ENCODE data around the gene RRAGD.
"Not testable (repeated sequence)": the region's sequence is repeated elsewhere in the genome, so short reads cannot be mapped to it uniquely, and the experiment has no call there.

RRAGD gene

DNA sequence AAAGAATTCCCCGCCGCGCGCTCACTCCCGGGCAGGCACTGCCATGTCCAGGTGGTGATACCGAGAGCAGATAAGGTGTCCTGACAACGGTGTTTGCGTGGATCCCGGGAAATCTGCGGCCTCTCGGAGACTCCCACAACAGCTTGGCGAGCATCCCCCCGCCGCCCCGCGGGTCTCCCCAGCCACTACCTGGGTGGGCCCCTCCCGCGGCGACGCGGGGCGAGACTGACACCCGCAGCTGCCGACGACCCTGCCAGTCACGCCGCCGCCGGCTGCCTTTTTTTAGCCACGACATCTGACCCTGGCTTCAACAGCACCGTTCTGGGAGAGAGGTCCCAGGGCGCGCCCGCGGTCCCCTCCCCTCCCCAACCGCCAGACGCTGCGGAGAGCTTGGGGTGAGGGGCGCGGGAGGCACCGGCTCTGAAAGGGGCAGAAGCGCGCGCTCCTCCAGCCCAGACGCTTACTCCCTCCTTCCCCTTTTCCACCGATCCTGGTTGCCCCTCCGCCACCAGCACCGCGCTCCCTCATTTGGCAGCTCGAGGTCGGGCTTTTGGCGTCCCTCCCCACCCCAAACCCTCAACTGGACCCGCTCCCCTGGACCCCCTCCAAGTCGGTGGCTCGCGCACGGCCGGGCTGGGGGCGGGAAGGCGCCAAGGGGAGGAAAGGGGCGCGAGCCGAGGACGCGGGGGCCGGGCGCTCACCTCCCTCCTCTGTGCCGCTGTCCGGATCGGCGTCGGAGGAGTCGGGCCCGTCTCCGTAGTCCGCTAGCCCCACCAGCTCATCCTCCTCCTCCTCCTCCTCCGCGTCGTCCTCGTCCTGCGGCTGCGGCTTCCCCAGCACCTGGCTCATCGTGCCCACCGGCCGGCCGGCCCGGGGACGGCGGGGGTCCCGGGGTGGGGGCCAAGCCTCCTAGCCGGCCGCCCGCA, 665 bp downstream of the RRAGD start:
- no peak for DNase-seq (ENCODE audit: low read depth in 2 of 2)

DNA sequence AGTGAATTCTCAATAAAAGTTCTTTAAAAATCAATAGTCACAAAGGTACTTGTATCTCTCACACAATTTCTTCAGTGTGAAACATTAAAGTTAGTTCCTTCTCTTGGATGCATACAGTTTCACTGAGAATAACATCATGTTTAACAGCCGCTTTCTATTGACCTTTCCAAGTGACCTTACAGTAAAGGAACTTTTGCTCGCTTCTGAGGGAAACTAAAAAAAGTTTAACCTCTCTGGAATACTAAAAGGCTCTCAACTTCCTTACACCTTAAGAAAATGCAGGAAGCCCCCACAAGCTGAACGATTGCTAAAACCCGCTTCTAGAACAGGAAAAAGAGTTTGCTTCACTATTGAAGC, 1.3 kb downstream of the RRAGD start:
- DNase-seq (ENCODE audit: low read depth in 2 of 2): no peak

GRCh38 chr6:89410231-89410761, 1.8 kb downstream of the RRAGD start:
- DNase-seq (ENCODE audit: low read depth in 2 of 2): no peak

DNA sequence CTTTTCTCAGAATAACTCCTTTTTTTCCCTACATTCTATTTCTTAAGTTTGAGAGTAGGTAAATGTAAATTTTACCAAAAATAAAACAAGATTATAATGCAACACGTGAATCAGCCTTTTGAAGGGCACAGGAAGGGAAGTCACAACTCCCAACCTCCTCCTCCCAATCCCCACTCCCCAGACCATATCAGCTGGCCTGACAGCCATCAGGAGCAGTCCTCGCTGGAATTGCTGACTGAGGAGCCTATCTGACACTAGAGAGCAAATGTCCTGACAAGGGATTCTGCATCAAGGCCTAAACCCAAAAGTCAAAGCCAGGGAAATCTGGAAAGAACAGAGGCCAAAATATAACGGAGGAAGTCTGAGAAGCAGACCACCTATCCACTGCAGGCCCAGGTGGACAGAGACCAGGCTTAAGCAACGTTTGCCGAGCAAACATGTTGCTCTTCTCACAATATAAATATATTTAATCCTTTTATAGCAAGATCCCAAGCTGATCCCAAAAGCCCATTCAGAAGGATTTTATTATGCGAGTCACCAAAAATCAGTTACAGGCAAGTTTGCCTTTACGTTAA, 2.5 kb downstream of the RRAGD start:
- DNase-seq (ENCODE audit: low read depth in 2 of 2): no peak

GRCh38 chr6:89406141-89406540, 5.9 kb downstream of the RRAGD start:
- no peak for DNase-seq (ENCODE audit: low read depth in 2 of 2)

GRCh38 chr6:89404512-89404911, 7.6 kb downstream of the RRAGD start:
- no peak for DNase-seq (ENCODE audit: low read depth in 2 of 2)

GRCh38 chr6:89402776-89403175, 9.3 kb downstream of the RRAGD start:
- DNase-seq (ENCODE audit: low read depth in 2 of 2): no peak

GRCh38 chr6:89400912-89401399, 11.1 kb downstream of the RRAGD start:
- DNase-seq (ENCODE audit: low read depth in 2 of 2): no peak

DNA sequence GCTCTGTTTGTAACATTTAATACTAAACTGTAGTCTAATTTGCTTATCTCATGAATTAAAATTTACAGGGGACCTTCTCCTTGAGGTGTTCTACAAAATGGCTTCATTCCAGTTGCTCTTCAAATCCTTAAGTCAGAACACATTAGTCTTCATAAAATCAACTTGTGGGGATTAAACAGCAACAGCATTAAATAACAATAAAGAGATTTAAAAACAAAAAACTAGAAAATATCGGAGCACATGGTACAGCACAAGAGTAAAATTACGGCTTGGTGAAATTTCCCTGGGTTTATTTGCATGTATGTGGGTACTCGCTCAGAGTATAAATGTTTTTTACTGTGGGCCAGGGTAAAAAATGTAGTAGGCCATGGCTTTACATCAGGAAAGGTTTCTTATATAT, 12.0 kb downstream of the RRAGD start:
- no peak for DNase-seq (ENCODE audit: low read depth in 2 of 2)

DNA sequence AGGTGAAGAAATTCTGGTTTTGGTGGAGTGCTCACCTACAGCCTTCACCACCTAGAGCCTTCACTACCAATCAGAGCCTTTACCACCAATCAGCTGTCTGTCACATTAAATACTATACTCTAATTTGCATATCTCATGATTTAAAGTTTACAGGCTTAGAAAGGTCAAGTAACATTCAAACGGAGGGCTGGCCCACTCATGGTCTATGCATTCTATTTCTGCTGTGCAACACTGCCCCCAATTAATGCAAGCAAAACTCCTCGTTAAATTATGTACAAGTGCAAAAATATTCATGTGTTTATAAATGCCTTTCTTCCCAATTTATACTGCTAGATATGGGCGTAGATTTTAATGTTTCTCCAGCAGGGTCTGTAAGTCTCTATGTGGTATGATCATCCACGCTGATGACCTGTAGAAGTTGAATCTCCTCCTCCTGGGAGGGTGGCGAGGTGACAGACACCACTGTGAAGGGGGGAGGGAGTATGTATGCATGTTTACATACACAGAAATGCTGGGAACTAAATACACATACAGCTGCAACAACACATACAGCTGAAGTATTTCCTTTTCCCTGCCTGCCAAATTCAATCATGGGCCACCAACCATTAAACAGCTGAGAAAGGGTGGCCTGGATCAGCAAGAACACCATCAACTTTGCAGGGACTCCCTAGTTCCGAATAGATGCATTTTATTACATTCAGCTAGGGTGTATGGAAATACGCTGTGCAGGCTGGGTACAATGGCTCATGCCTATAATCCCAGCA, 13.1 kb downstream of the RRAGD start:
- DNase-seq (ENCODE audit: low read depth in 2 of 2): no peak

GRCh38 chr6:89397884-89398283, 14.2 kb downstream of the RRAGD start:
- not testable (repeated sequence) for DNase-seq (ENCODE audit: low read depth in 2 of 2)

DNA sequence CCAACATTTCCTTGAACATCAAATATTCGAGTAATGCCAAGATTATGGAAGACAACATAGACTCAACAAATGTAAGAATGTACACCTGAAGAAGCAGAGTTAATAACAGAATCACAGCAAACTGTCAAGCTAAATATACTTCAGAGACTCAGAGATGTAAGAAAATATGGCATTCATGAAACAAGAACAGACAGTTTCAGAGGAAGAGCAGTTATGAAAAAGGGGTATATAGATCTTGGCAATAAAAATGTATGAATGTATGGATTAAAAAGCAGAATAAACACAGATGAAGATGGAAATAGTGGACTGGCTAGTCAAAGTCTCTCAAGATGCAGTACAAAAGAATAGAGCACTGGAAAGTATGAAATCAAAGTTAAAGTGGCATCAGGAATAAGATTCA, 18.4 kb downstream of the RRAGD start:
- DNase-seq (ENCODE audit: low read depth in 2 of 2): no peak

- no peak for DNase-seq (ENCODE audit: low read depth in 2 of 2)
Observed at GRCh38 chr6:89392823-89393222, 19.2 kb downstream of the RRAGD start.

DNA sequence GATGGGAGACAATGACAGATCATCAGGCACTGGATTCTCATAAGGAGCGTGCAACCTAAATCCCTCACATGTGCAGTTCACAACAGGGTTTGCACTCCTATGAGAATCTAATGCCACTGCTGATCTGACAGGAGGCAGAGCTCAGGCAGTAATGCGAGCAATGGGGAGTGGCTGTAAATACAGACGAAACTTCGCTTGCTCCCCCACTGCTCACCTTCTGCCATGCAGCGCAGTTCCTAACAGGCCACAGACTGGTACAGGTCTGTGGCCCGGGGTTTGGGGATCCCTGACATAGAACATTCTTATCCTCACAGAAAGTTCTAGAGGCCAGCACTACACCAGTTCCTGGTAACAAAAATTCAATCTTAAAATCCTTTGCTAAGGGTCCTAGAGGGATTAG, 23.2 kb downstream of the RRAGD start:
- DNase-seq (ENCODE audit: low read depth in 2 of 2): no peak

GRCh38 chr6:89387516-89388201, 24.4 kb downstream of the RRAGD start:
- DNase-seq (ENCODE audit: low read depth in 2 of 2): no peak

- no peak for DNase-seq (ENCODE audit: low read depth in 2 of 2)
Observed at GRCh38 chr6:89386917-89387491, 25.1 kb downstream of the RRAGD start.

- no peak for DNase-seq (ENCODE audit: low read depth in 2 of 2)
Observed at GRCh38 chr6:89385846-89386245, 26.2 kb downstream of the RRAGD start.

DNA sequence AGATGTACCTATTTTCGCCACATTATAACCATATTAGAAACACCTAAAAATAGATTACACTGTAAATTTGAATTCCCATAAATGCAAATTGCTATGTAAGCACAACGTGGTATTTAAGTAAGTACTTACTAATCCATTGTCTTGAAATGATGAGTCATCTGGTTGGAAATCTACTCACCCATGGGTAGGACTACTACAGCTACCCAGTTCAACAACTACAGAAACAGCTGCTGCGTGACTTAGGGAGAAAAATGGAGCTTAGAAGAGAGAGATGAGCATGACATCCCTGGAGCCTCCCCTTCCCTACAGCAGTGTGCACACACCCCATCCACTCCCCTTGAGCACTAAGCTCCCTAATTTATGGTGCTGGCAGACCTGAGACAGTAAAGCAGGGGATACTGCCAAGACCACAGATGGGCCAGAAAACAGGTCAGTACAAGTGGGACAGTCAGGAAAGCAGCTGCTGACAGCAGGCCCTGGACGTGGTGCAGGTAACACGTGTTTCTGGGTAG, 26.9 kb downstream of the RRAGD start:
- no peak for DNase-seq (ENCODE audit: low read depth in 2 of 2)

DNA sequence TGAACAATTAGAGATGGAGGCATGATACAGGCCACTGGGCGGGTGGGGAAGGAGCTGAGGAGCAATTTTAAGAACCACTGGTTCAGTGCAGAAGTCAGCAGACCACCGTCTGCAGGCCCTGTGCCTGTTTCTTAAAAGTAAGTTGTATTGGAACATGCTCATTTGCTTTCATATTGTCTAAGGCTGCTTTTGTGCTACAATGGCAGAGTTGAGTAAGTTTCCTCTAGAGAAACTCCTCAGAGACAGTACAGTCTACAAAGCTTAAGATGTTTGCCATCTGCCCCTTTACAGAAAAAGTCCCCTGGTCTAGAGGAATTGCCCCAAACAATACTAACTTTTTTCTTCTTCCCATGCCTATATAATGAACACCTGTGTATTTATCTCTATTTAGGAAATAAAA, 31.0 kb downstream of the RRAGD start:
- no peak for DNase-seq (ENCODE audit: low read depth in 2 of 2)

GRCh38 chr6:89379281-89379680, 32.8 kb downstream of the RRAGD start:
- DNase-seq (ENCODE audit: low read depth in 2 of 2): no peak

GRCh38 chr6:89378628-89379027, 33.4 kb downstream of the RRAGD start:
- no peak for DNase-seq (ENCODE audit: low read depth in 2 of 2)
